HG02588 (cell line): Measurements from ENCODE around the gene CD200.
"Not testable (repeated sequence)": the region's sequence is repeated elsewhere in the genome, so short reads cannot be mapped to it uniquely, and the experiment has no call there.

Source experiments
- ATAC-seq: cut with Tn5 transposase; IDR thresholded peaks from one replicate; pipeline ENCODE4 v1.9.1; 2021; ENCODE audit warnings: mild to moderate bottlenecking, moderate library complexity; ENCODE audit not compliant: unreplicated experiment

The CD200 gene

GRCh38 chr3:112357930-112358780 is 25.2 kb downstream of the CD200 start:
- peak; percentile 51 for ATAC-seq

DNA sequence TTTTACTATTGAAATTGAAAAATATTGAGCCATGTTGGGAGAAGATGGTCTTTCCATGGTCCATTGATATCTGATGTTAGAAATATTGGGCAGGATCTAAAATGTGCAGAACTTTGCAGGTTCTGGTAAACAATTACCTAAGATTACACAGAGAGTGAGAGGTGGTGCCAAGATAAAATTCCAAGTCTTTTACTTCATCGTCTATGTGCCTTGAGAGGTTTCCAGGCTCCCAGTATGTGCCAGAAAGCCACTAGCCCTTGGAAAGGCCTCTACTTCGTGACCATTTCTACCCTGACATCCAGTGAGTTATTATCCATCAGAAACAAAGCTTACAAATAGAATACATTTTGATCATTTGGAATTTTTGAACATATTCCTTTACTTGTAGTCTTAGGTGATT is 27.6 kb downstream of the CD200 start:
- no peak for ATAC-seq

GRCh38 chr3:112362221-112362620 is 29.3 kb downstream of the CD200 start:
- no peak for ATAC-seq

- peak; percentile 57 for ATAC-seq
Observed at GRCh38 chr3:112364291-112364690, 31.3 kb downstream of the CD200 start.

GRCh38 chr3:112365035-112365434 is 32.1 kb downstream of the CD200 start:
- no peak for ATAC-seq

DNA sequence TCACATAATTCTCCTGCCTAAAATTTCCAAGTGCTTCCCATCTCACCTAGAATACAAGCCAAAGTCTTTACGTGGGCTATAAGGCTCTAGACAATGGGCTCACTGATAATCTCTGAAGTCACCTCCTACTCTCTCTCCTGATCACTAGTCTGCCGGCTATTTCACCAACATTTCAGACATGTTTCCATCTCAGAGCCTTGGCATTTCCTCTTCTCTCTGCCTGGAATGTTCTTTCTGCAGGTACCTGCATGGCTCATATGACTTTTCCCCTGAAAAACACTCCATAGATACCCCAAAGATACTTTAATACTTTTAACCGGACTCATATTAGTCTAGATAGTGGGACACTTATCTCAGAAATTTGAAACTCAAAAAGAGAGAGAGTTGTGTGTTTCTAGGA is 32.7 kb downstream of the CD200 start:
- no peak for ATAC-seq

- ATAC-seq = no peak
Observed at GRCh38 chr3:112366522-112366921, 33.6 kb downstream of the CD200 start.

DNA sequence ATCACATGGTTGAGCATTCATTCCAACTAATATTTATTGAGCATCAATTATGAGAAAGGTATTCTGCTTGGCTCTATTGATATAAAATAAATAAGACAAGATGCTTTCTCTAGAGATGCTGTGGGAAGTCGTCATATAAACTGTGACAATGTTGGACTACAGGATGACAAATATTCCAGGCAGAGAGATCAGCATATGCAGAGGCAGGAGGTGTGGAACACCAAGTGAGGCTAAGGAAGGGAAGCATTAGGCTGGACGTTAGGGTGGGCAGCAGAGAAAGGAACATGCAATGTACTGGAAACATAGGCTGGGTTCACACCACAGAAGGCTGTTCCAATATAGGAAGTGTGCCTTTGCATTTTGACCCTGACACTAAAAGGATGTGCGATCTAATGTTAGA is 38.6 kb downstream of the CD200 start:
- ATAC-seq = no peak

DNA sequence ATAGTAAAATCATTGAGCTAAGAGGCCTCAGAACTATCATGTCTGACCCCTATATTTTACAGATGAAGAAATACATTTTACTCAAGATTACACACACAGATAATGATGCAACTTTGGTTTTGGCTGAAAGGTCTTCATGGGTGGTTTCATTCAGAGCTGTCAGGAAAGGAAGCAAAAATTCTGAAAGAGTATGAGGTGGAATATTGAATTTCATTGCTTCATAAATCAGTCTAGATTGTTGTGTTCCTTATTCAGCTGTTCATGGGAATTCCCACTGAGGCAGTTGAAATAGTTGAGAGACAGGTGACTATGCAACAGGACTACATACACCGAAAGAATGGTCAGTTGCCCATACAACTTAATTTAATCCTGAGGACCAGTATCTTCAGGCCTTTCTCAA is 39.4 kb downstream of the CD200 start:
- ATAC-seq = no peak

- ATAC-seq = no peak
Observed at GRCh38 chr3:112373476-112373875, 40.5 kb downstream of the CD200 start.

DNA sequence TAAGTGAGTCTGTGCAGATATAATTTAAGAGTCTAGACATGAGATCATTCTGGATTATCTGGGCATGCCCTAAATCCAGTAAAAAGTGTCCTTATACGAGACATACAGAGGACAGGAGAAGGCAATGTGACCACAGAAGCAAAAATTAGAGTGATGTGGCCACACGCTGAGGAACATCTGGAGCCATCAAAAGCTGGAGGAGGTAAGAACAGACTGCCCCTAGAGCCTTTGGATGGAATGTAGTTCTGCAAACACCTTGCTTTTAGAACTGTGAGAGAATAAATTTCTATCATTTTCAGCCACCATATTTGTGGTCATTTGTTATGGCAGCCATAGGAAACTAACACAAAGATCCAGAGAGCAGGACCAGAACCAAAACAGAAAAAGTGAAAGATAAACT is 41.0 kb downstream of the CD200 start:
- ATAC-seq = no peak

DNA sequence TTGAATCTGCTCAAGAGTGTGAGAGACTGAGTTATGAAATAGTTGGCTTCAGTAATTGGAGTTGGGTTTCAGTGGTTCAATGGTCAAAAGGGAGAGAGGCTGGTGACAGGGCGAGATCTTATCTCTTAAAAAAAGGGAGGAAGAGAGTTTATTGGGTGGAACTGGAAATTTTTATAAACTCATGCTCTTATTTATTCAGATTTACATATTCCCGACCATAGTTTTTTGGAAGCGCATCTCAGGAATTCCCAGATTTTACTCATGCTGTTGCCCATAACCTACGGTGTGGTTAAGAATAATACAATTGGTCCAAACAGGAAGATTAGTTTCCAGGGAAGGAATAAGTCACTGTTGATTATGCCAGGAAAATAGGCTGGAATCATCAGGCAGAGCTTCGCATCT is 41.4 kb downstream of the CD200 start:
- no peak for ATAC-seq

- no peak for ATAC-seq
Observed at GRCh38 chr3:112375117-112375516, 42.2 kb downstream of the CD200 start.

DNA sequence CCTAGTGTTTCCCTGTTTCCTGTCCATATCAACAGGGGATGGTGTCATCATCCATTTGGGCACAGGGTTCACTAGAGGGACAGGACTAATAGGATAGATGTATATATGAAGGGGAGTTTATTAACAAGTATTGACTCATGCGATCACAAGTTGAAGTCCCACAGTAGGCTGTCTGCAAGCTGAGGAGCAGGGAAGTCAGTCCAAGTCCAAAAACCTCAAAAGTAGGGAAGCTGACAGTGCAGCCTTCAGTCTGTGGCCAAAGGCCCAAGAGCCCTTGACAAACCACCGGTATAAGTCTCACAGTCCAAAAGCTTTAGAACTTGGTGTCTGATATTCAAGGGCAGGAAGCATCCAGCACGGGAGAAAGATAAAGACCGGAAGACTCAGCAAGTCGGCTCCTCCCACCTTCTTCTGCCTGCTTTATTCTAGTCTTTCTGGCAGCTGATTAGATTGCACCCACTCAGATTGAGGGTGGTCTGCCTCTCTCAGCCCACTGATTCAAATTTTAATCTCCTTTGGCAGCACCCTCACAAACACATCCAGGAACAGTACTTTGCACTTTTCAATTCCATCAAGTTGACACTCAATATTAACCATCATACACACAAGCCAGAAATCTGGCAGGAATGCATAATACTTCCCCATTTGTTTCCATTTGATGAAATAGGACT is 43.4 kb downstream of the CD200 start:
- no peak for ATAC-seq

GRCh38 chr3:112376992-112377391 is 44.0 kb downstream of the CD200 start:
- ATAC-seq = no peak

DNA sequence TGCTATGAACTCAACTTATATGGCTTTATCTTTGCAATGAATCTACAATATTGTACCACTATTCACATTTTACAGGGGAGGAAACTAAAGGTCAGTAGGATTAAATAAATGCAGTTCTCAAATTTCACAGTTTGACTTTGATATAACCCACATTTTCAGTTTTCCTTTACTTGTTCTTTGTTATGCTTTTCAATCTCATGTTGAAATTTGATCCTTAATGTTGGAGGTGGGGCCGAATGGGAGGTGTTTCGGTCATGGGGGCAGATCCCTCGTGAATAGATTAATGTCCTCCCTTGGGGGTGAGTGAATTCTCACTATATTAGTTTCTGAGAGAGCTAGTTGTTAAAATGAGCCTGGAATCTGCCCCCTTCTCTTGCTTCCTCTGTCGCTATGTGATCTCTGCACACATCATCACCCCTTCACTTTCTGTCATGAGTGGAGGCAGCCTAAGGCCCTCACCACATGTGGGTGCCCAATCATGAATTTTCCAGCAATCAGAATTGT is 44.7 kb downstream of the CD200 start:
- ATAC-seq = no peak

DNA sequence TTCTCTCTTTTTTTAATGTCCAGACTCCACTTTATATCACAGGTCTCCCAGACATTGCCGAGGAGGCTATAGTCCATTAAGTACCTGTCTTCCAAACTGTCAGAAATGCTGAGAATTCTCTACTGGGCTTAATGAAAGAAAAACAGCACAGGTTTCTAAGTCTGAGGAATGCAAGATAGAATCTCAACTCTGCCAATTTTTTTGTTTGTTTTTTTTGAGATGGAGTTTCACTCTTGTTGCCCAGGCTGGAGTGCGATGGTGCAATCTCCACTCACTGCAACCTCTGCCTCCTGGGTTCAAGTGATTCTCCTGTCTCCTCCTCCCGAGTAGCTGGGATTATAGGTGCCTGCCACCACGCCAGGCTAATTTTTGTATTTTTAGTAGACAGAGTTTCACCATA is 45.4 kb downstream of the CD200 start:
- not testable (repeated sequence) for ATAC-seq

DNA sequence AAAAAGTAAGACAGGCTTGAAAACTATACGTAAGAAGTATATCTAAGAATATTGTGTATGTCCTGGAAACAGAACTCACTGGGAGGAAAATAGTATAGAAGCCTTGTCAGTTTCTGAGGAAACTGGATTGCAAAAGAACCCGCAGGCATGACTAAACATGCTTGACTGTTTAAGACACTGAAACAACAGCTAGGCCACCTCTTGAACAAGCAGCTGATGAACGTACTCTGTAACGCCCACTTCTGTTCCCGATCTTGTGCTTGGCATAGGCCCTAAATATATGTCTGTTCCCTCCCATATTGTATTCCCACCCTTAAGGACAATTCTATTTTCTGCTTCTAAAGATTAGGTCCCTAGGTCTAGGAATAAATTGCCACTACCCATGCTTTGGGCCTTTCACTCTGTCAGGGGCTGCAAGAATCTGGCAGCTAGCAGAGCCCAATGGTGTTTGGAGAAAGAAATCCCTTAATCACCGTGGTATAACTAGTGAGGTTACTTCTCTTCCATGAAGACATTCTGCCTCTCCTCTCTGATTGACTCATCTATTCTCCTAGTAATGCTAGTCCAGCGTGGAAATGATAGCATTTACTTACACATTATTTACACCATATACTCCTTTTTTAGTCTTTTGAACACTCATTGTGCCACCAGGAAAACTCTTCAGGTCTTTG is 46.2 kb downstream of the CD200 start:
- ATAC-seq = no peak

DNA sequence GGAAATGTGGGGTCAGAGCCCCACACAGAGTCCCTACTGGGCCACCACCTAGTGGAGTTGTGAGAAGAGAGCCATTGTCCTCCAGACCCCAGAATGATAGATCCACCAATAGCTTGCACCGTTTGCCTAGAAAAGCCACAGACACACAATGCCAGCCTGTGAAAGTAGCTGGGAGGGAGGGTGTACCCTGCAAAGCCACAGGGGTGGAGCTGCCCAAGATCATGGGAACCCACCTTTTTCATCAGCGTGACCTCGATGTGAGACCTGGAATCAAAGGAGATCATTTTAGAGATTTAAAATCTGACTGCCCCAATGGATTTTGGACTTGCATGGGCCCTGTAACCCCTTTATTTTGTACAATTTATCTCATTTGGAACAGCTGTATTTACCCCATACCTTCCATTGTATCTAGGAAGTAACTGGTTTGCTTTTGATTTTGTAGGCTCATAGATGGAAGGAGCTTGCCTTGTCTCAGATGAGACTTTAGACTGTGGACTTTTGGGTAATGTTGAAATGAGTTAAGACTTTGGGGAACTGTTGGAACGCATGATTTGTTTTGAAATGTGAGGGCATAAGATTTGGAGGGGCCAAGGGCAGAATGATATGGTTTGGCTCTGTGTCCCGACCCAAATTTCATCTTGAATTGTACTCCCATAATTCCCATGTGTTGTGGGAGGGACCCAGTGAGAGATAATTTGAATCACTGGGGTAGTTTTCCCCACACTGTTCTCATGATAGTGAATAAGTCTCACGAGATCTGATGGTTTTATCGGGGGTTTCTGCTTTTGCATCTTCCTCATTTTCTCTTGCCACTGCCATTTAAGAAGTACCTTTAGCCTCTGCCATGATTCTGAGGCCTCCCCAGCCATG is 49.0 kb downstream of the CD200 start:
- no peak for ATAC-seq

DNA sequence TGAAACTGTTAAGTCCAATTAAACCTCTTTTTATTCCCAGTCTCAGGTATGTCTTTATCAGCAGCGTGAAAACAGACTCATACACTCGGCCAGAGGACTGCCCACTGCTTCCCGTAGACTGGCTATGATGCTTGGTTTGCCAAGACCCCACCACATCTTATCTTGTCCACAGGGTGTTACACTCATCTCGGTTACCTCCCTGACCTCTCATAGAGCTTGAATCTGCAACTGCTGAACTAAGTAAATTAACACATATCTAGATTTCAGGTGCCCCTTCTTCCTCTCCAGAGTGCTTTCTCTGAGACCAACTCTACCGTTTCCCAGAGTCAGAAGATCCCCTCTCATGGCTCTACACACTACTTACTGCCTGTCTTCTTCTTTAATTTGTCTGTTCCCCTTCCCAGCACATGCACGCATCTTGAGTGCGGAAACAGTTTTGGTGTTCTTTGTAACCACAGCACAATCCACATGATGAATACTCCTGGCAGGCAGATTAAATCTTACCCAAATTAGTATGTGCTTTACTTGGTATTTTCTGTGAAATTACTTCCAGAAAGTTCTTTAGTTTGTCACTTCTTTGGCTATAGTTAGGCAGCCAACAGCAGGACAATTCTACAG is 49.7 kb downstream of the CD200 start:
- ATAC-seq = no peak
